ENCODE results near the gene PCED1B. TPM values are rescaled to one million over a fixed set of nuclear protein-coding genes. Genes with fewer than 3 reads are reported as not detected.
A peak's percentile ranks its signal among the peaks of the same experiment; 100 is the strongest.

Gene PCED1B
- total and polyA plus RNA-seq, 12 donors: 0.49 to 4.8 (median 0.88) TPM

DNA sequence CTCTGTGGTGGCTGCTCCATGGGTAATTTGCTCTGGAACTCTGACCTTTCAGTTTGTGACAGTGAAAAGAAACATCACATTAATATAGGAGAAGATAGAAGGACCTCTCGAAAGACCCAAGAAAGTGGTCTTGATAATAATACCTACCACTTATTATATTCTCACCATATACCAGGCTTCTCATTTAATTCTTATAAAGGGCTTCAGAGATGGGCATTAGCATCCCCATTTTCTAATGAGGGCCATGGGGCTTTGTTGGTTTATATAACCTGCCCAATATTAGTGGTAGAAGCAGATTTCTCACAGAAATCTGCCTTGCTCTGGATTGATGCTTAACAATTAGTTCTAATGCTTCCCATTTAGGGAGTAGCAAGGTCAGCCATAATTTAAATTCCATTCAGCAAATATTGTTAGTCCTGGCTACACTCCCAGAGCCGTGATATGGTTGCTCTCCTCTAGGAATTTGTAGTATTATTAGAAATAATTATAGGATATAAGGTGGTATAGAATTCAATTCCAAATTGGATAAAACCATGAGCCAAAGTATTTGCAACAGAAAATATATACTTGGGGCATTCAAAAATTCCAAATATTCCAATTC lies 7.8 kb downstream of the PCED1B start:
- Histone ChIP-seq H3K27ac (peak overlapping the region in 2 of 10 donors; percentile 24 to 37), H3K4me3 (no peak overlapping the region), H3K9me3 (peaks cover 0 to 4% (median 0%) of the 10 kb centered on the region in 11 donors), H3K27me3 (no peaks in the 10 kb centered on the region), H3K4me1 (peaks cover 0 to 50% (median 38%) of the 10 kb centered on the region in 9 donors), H3K36me3 (no peaks in the 10 kb centered on the region)
- intact Hi-C loops (cut with DNase I): loop anchor here in 5 of 10 donors (10.0 kb wide), 6 partner anchors 98 to 298 kb away; no protein-coding TSS in a partner anchor
- 48 to 55% methylated on average over 2 of the region's 2 CpGs for WGBS, 2 donors
- DNase-seq: no peak
- ATAC-seq: peak in 1 of 8 donors; percentile 35
- TF ChIP-seq, protein P1, sequence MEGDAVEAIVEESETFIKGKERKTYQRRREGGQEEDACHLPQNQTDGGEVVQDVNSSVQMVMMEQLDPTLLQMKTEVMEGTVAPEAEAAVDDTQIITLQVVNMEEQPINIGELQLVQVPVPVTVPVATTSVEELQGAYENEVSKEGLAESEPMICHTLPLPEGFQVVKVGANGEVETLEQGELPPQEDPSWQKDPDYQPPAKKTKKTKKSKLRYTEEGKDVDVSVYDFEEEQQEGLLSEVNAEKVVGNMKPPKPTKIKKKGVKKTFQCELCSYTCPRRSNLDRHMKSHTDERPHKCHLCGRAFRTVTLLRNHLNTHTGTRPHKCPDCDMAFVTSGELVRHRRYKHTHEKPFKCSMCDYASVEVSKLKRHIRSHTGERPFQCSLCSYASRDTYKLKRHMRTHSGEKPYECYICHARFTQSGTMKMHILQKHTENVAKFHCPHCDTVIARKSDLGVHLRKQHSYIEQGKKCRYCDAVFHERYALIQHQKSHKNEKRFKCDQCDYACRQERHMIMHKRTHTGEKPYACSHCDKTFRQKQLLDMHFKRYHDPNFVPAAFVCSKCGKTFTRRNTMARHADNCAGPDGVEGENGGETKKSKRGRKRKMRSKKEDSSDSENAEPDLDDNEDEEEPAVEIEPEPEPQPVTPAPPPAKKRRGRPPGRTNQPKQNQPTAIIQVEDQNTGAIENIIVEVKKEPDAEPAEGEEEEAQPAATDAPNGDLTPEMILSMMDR (IDR thresholded peaks at IDR 0.05): no peak

DNA sequence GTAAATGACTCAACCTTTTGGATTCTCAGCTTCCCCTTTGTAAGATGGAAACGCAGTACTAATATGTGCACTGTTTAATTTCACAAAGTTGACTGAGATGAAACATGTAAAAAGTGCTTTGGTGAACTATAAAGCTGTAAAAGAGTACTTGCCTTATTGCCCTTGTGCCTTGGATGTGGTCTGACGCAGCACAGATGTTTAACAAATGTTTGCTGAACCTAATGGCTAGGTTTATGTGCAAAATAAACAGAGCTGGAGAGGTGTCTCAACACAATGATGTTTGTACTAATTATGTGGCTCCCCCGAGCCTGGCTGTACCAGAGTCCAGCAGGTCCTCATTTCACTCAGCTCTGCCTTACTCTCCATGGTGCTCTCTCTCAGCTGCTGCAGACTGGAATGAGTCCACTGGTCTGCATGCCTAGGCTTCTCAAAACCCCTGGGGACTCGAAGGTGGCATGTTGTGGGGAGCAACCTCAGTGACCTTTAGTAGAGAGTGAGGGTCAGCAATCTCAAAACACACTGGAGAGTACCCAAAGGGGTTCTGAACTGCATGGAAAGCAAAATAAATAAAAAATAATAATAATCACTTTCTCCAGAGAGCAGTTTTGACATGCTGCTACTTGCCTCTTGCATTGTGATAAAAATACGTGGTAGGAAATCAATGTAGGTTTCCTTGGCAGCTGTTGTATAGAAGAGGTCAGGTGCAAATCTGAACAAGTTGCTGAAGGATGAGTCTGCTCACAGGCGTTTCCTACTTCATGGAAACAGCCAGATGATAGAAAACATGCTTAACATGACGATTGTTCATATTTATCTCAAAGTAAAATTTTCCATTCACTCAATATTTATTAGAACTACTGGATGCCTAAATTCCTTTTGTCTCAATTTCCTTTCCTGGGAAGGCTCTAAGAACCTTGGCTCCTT lies 8.9 kb downstream of the PCED1B start:
- H3K4me1 ChIP-seq: peaks cover 0 to 42% (median 38%) of the 10 kb centered on the region in 9 donors

DNA sequence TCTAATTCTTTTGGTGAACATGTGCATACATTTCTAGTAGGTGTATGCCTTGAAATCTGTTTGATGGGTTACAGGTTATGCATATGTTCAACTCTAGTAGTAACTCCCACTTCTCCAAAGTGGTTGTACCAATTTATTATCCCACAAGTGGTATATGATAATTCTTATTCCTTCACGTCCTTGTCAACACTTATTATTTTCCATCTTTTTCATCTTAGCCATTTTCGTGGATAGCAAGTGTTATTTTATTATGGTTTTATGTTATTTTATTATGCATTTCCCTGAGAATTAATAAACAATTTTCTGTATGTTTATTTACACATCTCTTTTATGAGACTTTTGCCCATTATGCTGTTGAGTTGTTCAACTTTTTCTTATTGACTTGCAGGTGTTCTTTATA lies 11.6 kb downstream of the PCED1B start:
- Histone ChIP-seq H3K27me3 (no peaks in the 10 kb centered on the region), H3K36me3 (no peaks in the 10 kb centered on the region), H3K4me3 (no peak overlapping the region), H3K9me3 (peaks cover 0 to 4% (median 0%) of the 10 kb centered on the region in 11 donors), H3K4me1 (peaks cover 0 to 30% (median 18%) of the 10 kb centered on the region in 9 donors), H3K27ac (no peak overlapping the region)
- intact Hi-C loops (cut with DNase I): no loop called here
- DNase-seq (no peak), ATAC-seq (no peak)
- TF ChIP-seq, protein P1 (IDR thresholded peaks at IDR 0.05): no peak
- WGBS, 2 donors: 90 to 95% methylated on average over 2 of the region's 2 CpGs

More for the DNA sequence above, 8.9 kb downstream of the PCED1B start:
- Histone ChIP-seq H3K27me3 (no peaks in the 10 kb centered on the region), H3K27ac (no peak overlapping the region), H3K36me3 (no peaks in the 10 kb centered on the region), H3K4me3 (no peak overlapping the region), H3K9me3 (peaks cover 0 to 4% (median 0%) of the 10 kb centered on the region in 11 donors)
- DNase-seq: no peak
- TF ChIP-seq, protein P1 (IDR thresholded peaks at IDR 0.05): no peak
- ATAC-seq: no peak
- WGBS, 2 donors: 52 to 56% methylated on average over 7 of the region's 7 CpGs
- intact Hi-C loops (cut with DNase I): loop anchor here in 5 of 10 donors (10.0 kb wide), 6 partner anchors 97 to 297 kb away; no protein-coding TSS in a partner anchor

DNA sequence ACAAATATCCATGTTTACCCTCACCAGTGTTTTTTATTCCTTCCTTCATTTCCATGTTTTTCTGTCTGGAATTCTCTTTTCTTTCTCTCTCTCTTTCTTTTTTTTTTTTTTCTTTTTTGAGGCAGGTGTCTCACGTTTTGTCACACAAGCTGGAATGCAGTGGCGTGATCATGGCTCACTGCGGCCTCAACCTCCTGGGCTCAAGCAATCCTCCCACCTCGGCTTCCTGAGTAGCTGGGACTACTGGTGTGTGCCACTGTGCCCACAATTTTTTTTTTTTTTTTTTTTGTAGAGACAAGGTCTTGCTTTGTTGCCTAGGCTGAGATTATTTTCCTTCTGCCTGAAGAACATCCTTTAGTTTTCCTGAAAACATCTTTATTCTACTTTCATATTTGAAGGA lies 15.4 kb downstream of the PCED1B start:
- DNase-seq: no peak
- H3K36me3 ChIP-seq: no peaks in the 10 kb centered on the region
- intact Hi-C loops (cut with DNase I): no loop called here
- no peak overlapping the region for H3K27ac ChIP-seq
- peaks cover 0 to 8% (median 0%) of the 10 kb centered on the region in 9 donors for H3K4me1 ChIP-seq
- peaks cover 0 to 4% (median 0%) of the 10 kb centered on the region in 11 donors for H3K9me3 ChIP-seq
- ATAC-seq: no peak
- TF ChIP-seq, protein P1 (IDR thresholded peaks at IDR 0.05): no peak
- no peak overlapping the region for H3K4me3 ChIP-seq
- no peaks in the 10 kb centered on the region for H3K27me3 ChIP-seq
- 86 to 96% methylated on average over 4 of the region's 4 CpGs for WGBS, 2 donors
